T1000 (cell line): ENCODE measurements around the gene GNGT1.

ENCODE experiments used
- DNase-seq: peaks from one replicate; lab custom pipeline; 2025; ENCODE audit warnings: mixed read lengths; lab: John Stamatoyannopoulos, UW

GNGT1 gene

DNA sequence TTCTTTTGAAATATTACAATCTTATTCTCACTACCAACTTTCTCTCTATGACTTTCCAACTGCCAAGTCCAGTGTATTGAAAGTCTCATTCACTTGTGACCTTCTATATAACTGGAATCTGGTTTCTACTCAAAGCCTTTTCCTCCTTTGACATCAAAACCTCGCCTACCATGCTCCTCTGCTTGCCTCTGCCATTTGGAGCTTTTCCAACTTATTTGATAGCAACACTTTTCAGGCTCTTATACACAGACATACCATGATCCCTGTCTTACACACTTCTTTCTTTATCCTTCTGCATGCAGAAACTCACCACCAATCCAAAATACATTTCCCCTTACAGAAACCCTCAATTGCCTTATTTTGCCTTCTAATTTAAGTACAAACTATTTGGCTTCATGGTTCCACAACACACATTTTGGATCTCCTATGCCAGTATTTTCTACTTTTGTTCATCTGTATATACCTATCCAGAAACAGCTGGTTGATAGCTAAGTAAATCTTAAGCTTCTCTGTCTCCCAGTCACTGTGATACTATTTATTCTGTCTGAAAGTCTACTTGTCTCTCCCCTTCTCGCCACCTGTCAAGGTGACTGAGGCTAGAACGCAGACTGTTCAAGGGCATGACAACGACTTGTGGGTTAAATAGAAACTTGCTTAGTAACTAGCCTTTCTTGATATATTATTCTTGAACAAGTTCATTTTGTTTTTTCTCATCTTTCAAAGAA is 37.6 kb downstream of the GNGT1 start:
- DNase-seq = no peak

- DNase-seq = no peak
These were observed 38.3 kb downstream of the GNGT1 start for GRCh38 chr7:93944673-93945072.

DNA sequence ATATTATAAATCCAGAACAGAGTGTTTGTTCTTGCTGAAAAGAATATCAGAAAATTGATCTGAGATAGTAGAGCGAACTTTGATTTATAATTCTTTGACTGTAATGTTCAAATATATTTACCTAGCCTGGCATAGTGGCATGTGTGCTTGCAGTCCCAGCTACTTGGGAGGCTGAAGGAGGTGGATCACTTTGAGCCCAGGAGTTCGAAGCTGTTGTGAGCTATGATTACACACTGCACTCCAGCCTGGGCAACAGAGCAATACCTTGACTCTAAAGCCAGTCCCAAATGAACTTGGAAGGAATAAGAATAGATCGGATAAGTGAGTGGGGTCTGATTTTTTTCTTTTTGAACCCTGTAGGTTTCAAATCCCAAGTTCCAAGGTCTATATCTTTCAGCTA is 38.7 kb downstream of the GNGT1 start:
- DNase-seq = no peak

DNA sequence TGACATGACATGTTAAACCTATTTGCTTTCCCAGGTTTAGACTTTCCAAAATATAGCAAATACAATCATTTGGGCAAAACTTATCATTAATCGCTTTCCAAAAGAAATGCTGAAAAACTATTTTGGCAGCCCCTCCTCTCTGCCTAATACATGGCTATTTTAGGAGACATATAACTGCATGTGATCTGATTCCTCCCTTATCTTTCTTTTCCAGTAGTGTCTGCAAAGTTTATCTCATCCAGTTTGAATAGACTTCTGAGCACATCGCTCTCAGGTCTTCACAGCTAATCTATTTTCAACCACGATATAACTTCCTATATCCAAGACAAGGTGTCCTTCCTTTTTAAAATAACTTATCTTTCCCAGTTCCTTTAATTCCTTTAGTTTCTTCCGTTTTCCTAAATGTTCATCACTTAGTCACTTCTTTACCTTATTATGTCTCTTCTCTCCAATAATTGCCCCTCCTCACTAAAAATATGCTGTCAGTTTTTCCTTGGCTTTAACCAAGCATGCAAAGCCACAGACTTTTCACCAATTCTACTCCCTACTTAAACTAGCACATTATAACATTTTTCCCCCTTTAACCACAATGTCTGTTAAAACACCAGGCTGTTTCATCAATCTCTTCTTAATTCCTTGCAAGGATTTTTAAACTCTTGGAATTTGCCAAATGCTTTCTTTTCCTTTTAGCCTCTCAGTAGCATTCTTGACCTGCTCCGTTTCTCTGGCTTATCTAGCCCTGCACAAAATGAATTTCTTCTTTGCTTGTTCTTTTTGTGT is 39.6 kb downstream of the GNGT1 start:
- DNase-seq = no peak

DNA sequence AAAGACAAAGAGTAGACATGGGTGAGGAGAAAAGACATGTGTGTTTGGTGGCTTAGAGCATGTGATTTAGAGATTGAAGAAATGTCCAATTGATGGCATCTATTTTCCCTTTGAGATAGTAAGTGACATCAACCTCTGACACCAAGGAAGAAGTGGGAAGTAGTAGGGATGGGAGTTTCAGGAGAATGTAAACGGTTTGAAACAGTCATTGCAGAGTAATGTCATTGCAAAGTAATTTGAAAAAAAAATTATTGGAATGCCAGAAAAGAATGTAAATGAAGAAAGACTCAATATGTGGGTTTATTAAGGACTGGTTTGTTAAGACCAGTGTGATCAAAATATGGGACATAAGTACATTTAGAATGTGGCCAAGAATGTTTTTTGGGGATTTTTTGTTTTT is 41.7 kb downstream of the GNGT1 start:
- DNase-seq = no peak

DNA sequence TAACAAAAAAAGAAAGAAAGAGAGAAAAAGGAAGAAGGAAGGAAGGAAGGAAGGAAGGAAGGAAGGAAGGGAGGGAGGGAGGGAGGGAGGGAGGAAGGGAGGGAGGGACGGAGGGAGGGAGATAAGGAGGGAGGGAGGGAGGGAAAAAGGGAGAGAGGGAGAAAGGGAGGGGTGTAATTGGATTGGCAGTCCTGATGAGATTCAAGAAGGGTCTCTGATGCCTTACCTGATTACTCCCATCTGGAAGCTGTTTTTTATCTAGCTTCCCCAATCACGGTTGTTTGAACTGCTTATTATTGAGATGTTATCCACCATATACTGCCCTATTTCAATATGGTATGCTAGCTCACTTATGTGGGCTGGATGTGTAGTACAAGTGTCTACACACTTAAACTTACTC is 42.5 kb downstream of the GNGT1 start:
- no peak for DNase-seq

- DNase-seq = peak; percentile 1
These were observed 43.1 kb downstream of the GNGT1 start for GRCh38 chr7:93949423-93949822.

GRCh38 chr7:93955304-93955703 is 48.9 kb downstream of the GNGT1 start:
- DNase-seq = no peak

GRCh38 chr7:93957767-93958166 is 51.4 kb downstream of the GNGT1 start:
- DNase-seq = no peak

DNA sequence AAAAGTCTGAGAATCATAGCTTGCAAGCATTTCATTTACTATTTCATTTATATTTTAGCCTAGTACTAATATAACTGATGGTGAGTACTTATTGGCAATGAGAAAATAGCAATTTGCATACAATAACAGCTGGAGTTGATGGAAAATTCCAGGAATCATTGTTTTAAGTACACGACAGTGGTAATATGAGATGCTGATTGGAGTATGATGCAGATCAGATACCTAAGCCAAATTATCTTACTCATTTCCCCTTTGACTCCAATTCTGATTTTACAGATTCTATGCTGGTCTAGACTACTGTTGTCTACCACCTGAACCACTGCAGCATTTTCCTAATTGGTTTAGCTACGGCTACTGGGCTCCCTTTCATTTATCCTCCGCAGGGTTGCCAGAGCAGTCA is 51.8 kb downstream of the GNGT1 start:
- DNase-seq = no peak

DNA sequence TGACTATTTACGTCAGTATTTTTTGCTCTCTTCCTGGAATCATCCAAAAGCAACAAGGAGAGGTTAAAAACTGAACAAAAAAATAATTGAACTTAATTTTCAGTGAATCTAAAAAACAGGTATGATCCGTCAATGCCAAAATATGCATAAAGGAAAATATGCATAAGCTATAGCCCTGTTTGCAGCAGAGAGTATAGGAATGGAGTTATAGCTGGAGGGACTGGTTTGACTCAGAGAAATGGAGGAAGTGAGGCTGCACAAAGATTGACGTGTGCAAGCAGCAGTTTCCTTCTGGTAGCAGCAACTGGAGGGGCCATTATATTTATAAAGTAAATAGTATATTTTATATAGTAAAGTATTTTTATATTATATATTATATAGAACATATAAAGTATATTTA is 52.3 kb downstream of the GNGT1 start:
- DNase-seq = no peak
